ENCODE measurements around the gene TMC4. TPM values are rescaled to one million over a fixed set of nuclear protein-coding genes. Genes with fewer than 3 reads are reported as not detected.

The TMC4 gene
- total and polyA plus RNA-seq, 2 donors (not counting 1 experiment from before 2014, with no cell fraction given) = 0.25 to 0.33 TPM

GRCh38 chr19:54127688-54128440 lies 45.1 kb downstream of the TMC4 start:
- no peak overlapping the region for H3K4me2 ChIP-seq (ENCODE audit: extremely low read depth, insufficient read depth, low read length)
- no peaks in the 10 kb centered on the region for H3K27me3 ChIP-seq (ENCODE audit: control insufficient read depth, insufficient read depth, low read length)
- H3K4me1 ChIP-seq (ENCODE audit: control insufficient read depth, extremely low read depth, insufficient read depth, low read length) = no peaks in the 10 kb centered on the region
- no peak overlapping the region for H3K4me3 ChIP-seq (replicated peaks in 1 of 4; ENCODE audit: control extremely low read depth in 1 of 4, insufficient read depth in 1 of 4, low read depth in 3 of 4, low read length in 4 of 4)
- H3K27ac ChIP-seq (ENCODE audit: insufficient read depth, low read length) = no peak overlapping the region
- TF ChIP-seq CTCF (conservative IDR thresholded peaks at IDR 0.05 in 1 of 2, IDR thresholded peaks at IDR 0.05 in 1 of 2; ENCODE audit: low read depth in 1 of 2, low read length in 2 of 2) = no peak
- TF ChIP-seq EZH2 (IDR thresholded peaks at IDR 0.05; ENCODE audit: low read length, missing control alignments) = no peak
- H3K36me3 ChIP-seq (ENCODE audit: control insufficient read depth, insufficient read depth, low read length) = peaks cover 25% of the 10 kb centered on the region
- no peak overlapping the region for H3K9ac ChIP-seq (ENCODE audit: insufficient read depth, low read length)
- no peaks in the 10 kb centered on the region for H3K9me3 ChIP-seq (ENCODE audit: control insufficient read depth, insufficient read depth, low read depth, low read length)
- H3K79me2 ChIP-seq (ENCODE audit: control insufficient read depth, insufficient read depth, low read length) = no peaks in the 10 kb centered on the region
- DNase-seq (ENCODE audit: low read depth in 2 of 2) = no peak
- H2AFZ ChIP-seq (ENCODE audit: low read length) = no peak overlapping the region
- H4K20me1 ChIP-seq (ENCODE audit: control insufficient read depth, extremely low read depth, insufficient read depth, low read length) = no peaks in the 10 kb centered on the region

- H2AFZ ChIP-seq (ENCODE audit: low read length) = no peak overlapping the region
- H3K79me2 ChIP-seq (ENCODE audit: control insufficient read depth, insufficient read depth, low read length) = no peaks in the 10 kb centered on the region
- no peaks in the 10 kb centered on the region for H4K20me1 ChIP-seq (ENCODE audit: control insufficient read depth, extremely low read depth, insufficient read depth, low read length)
- no peak overlapping the region for H3K9ac ChIP-seq (ENCODE audit: insufficient read depth, low read length)
- H3K36me3 ChIP-seq (ENCODE audit: control insufficient read depth, insufficient read depth, low read length) = peaks cover 27% of the 10 kb centered on the region
- no peak for DNase-seq (ENCODE audit: low read depth in 2 of 2)
- no peaks in the 10 kb centered on the region for H3K9me3 ChIP-seq (ENCODE audit: control insufficient read depth, insufficient read depth, low read depth, low read length)
- no peak overlapping the region for H3K4me3 ChIP-seq (replicated peaks in 1 of 4; ENCODE audit: control extremely low read depth in 1 of 4, insufficient read depth in 1 of 4, low read depth in 3 of 4, low read length in 4 of 4)
- no peak overlapping the region for H3K27ac ChIP-seq (ENCODE audit: insufficient read depth, low read length)
- TF ChIP-seq CTCF (conservative IDR thresholded peaks at IDR 0.05 in 1 of 2, IDR thresholded peaks at IDR 0.05 in 1 of 2; ENCODE audit: low read depth in 1 of 2, low read length in 2 of 2) = no peak
- no peak for TF ChIP-seq EZH2 (IDR thresholded peaks at IDR 0.05; ENCODE audit: low read length, missing control alignments)
- no peaks in the 10 kb centered on the region for H3K4me1 ChIP-seq (ENCODE audit: control insufficient read depth, extremely low read depth, insufficient read depth, low read length)
- no peak overlapping the region for H3K4me2 ChIP-seq (ENCODE audit: extremely low read depth, insufficient read depth, low read length)
- no peaks in the 10 kb centered on the region for H3K27me3 ChIP-seq (ENCODE audit: control insufficient read depth, insufficient read depth, low read length)
These were observed 47.2 kb downstream of the TMC4 start for GRCh38 chr19:54125713-54126112.

- Histone ChIP-seq H3K79me2 (ENCODE audit: control insufficient read depth, insufficient read depth, low read length) (no peaks in the 10 kb centered on the region), H3K27me3 (ENCODE audit: control insufficient read depth, insufficient read depth, low read length) (no peaks in the 10 kb centered on the region), H3K27ac (ENCODE audit: insufficient read depth, low read length) (no peak overlapping the region), H3K9ac (ENCODE audit: insufficient read depth, low read length) (no peak overlapping the region), H3K4me2 (ENCODE audit: extremely low read depth, insufficient read depth, low read length) (no peak overlapping the region), H3K4me3 (replicated peaks in 1 of 4; ENCODE audit: control extremely low read depth in 1 of 4, insufficient read depth in 1 of 4, low read depth in 3 of 4, low read length in 4 of 4) (no peak overlapping the region), H3K4me1 (ENCODE audit: control insufficient read depth, extremely low read depth, insufficient read depth, low read length) (no peaks in the 10 kb centered on the region), H3K36me3 (ENCODE audit: control insufficient read depth, insufficient read depth, low read length) (peaks cover 28% of the 10 kb centered on the region), H4K20me1 (ENCODE audit: control insufficient read depth, extremely low read depth, insufficient read depth, low read length) (no peaks in the 10 kb centered on the region), H2AFZ (ENCODE audit: low read length) (no peak overlapping the region), H3K9me3 (ENCODE audit: control insufficient read depth, insufficient read depth, low read depth, low read length) (no peaks in the 10 kb centered on the region)
- TF ChIP-seq CTCF (conservative IDR thresholded peaks at IDR 0.05 in 1 of 2, IDR thresholded peaks at IDR 0.05 in 1 of 2; ENCODE audit: low read depth in 1 of 2, low read length in 2 of 2) (no peak), EZH2 (IDR thresholded peaks at IDR 0.05; ENCODE audit: low read length, missing control alignments) (no peak)
- no peak for DNase-seq (ENCODE audit: low read depth in 2 of 2)
These were observed 48.6 kb downstream of the TMC4 start for GRCh38 chr19:54124393-54124792.
